Endothelial cell of umbilical vein (primary cell): ENCODE results near the gene CD300H.

Experiments
- CTCF ChIP-seq, 2 donors: IDR thresholded peaks; 1 replicate in 1 of 2; 2 replicates in 1 of 2; pipeline ENCODE4 v1.5.1; 2011; ENCODE audit warnings: low read length in 2 of 2, mild to moderate bottlenecking in 2 of 2, moderate library complexity in 2 of 2, control low read depth in 1 of 2, inconsistent platforms in 1 of 2, low read depth in 1 of 2; ENCODE audit not compliant: insufficient read depth in 1 of 2; ENCODE audit errors: extremely low read depth in 1 of 2
- EZH2 ChIP-seq: IDR thresholded peaks from 2 replicates; pipeline ENCODE4 v1.6.1; 2012; ENCODE audit warnings: borderline replicate concordance, low read depth, mild to moderate bottlenecking, moderate library complexity, low read length, inconsistent platforms; ENCODE audit not compliant: severe bottlenecking
- FOS ChIP-seq: IDR thresholded peaks from 2 replicates; pipeline ENCODE4 v1.6.1; 2011; ENCODE audit warnings: mild to moderate bottlenecking, low read length, moderate library complexity, borderline replicate concordance; ENCODE audit not compliant: insufficient read depth
- GATA2 ChIP-seq: IDR thresholded peaks from 2 replicates; pipeline ENCODE4 v1.7.0; 2011; ENCODE audit warnings: low read depth, mild to moderate bottlenecking, moderate library complexity, mixed read lengths, low read length; ENCODE audit not compliant: insufficient read length, insufficient read depth
- JUN ChIP-seq: IDR thresholded peaks from 2 replicates; pipeline ENCODE4 v1.6.1; 2011; ENCODE audit warnings: borderline replicate concordance, low read depth; ENCODE audit not compliant: insufficient read length, insufficient read depth
- MAX ChIP-seq: IDR thresholded peaks from 2 replicates; pipeline ENCODE4 v1.6.1; 2011; ENCODE audit not compliant: insufficient read depth, insufficient read length
- POLR2A ChIP-seq: IDR thresholded peaks from 2 replicates; pipeline ENCODE4 v1.6.1; 2012; ENCODE audit warnings: low read depth, mild to moderate bottlenecking, control low read depth, low read length
- POLR2AphosphoS5 ChIP-seq: IDR thresholded peaks from 2 replicates; pipeline ENCODE4 v1.6.1; 2012; ENCODE audit warnings: low read depth, mild to moderate bottlenecking, control low read depth, low read length, moderate library complexity; ENCODE audit not compliant: insufficient read depth

- TF ChIP-seq POLR2AphosphoS5 (no peak), POLR2A (no peak), CTCF (IDR thresholded peaks at IDR 0.05; ENCODE audit: extremely low read depth in 1 of 2, insufficient read depth in 1 of 2, low read depth in 1 of 2, low read length in 2 of 2) (no peak), EZH2 (no peak), MAX (no peak), FOS (no peak), GATA2 (no peak), JUN (no peak)
Measured at GRCh38 chr17:74568106-74568873, 981 bp upstream of the CD300H start.
